Activated CD8-positive, alpha-beta T cell treated with anti-CD3 and anti-CD28 coated beads for 36 hours (primary cell): Measurements from ENCODE around the gene P2RX4. TPM values are rescaled to one million over a fixed set of nuclear protein-coding genes. Genes with fewer than 3 reads are reported as not detected.

ENCODE experiments used
- ATAC-seq: fragments of 200-7000 bp; cut with Tn5 transposase; one replicate; pipeline ENCODE4 v1.10.0; 2021; ENCODE audit warnings: mild to moderate bottlenecking, moderate library complexity
- CTCF ChIA-PET: fragments of 350-600 bp; sonication (Branson Sonifier 250); formaldehyde crosslinking; loops from one replicate; lab custom pipeline; 2021; ENCODE audit warnings: antibody characterized with exemption; lab: Charles Lee
- POLR2A ChIA-PET: fragments of 350-600 bp; sonication (Branson Sonifier 250); formaldehyde crosslinking; loops from one replicate; lab custom pipeline; 2021; ENCODE audit warnings: antibody characterized with exemption; lab: Charles Lee
- DNase-seq: peaks from one replicate; pipeline ENCODE4 v3.0.0-alpha.2; 2020
- H3K27ac Mint-ChIP-seq: one replicate; pipeline ENCODE4 v1.8.0; 2021; ENCODE audit warnings: mild to moderate bottlenecking, mixed read lengths
- H3K27me3 Mint-ChIP-seq: one replicate; pipeline ENCODE4 v1.8.0; 2021; ENCODE audit warnings: mixed read lengths
- H3K36me3 Mint-ChIP-seq: one replicate; pipeline ENCODE4 v1.8.0; 2021; ENCODE audit warnings: low read depth, mixed read lengths
- H3K4me1 Mint-ChIP-seq: one replicate; pipeline ENCODE4 v1.8.0; 2021; ENCODE audit warnings: low read depth, mixed read lengths
- H3K4me3 Mint-ChIP-seq: one replicate; pipeline ENCODE4 v1.8.0; 2021; ENCODE audit warnings: mild to moderate bottlenecking, moderate library complexity, mixed read lengths
- H3K9me3 Mint-ChIP-seq: one replicate; pipeline ENCODE4 v1.8.0; 2021; ENCODE audit warnings: mixed read lengths
- CTCF ChIP-seq: fragments of 200-600 bp; IDR thresholded peaks from one replicate; pipeline ENCODE4 v1.8.0; 2022; ENCODE audit warnings: antibody characterized with exemption, mild to moderate bottlenecking
- intact Hi-C: fragments of 100-400 bp; cut with micrococcal nuclease; formaldehyde crosslinking; loops from one replicate; pipeline ENCODE4 v1.10.0; 2022
- total RNA-seq, 2 experiments: library from RNA; stranded (reverse); gene quantifications; one replicate each; pipeline ENCODE4 v1.2.3, GENCODE V29; 2021

Gene P2RX4
- total RNA-seq, 2 experiments from 2014 or later = 12.2 to 15.1 TPM

GRCh38 chr12:121259074-121259473 is 49.1 kb downstream of the P2RX4 start:
- Mint-ChIP-seq H3K4me1 (no peaks in the 10 kb centered on the region), H3K27ac (no peak overlapping the region), H3K27me3 (no peaks in the 10 kb centered on the region), H3K4me3 (no peak overlapping the region), H3K36me3 (peaks cover 52% of the 10 kb centered on the region), H3K9me3 (no peaks in the 10 kb centered on the region)
- DNase-seq (no peak), ATAC-seq (no peak)
- CTCF ChIA-PET = interaction anchor here (1.5 kb wide), 1 partner anchor 184 kb away, joined by 3 read pairs; no protein-coding TSS in a partner anchor
- intact Hi-C loops = no loop called here
- no peak for TF ChIP-seq CTCF
- POLR2A ChIA-PET = no interaction called here

- no peak for DNase-seq
- ATAC-seq = no peak
- H3K4me1 Mint-ChIP-seq = no peaks in the 10 kb centered on the region
- H3K9me3 Mint-ChIP-seq = no peaks in the 10 kb centered on the region
- CTCF ChIA-PET = interaction anchor here (1.5 kb wide), 1 partner anchor 183 kb away, joined by 3 read pairs; no protein-coding TSS in a partner anchor
- intact Hi-C loops = no loop called here
- no peak overlapping the region for H3K4me3 Mint-ChIP-seq
- H3K27me3 Mint-ChIP-seq = no peaks in the 10 kb centered on the region
- no peak overlapping the region for H3K27ac Mint-ChIP-seq
- H3K36me3 Mint-ChIP-seq = peaks cover 49% of the 10 kb centered on the region
- POLR2A ChIA-PET = no interaction called here
- TF ChIP-seq CTCF = no peak
Observed at GRCh38 chr12:121260091-121260490, 50.2 kb downstream of the P2RX4 start.

- DNase-seq = no peak
- H3K9me3 Mint-ChIP-seq = no peaks in the 10 kb centered on the region
- H3K4me3 Mint-ChIP-seq = no peak overlapping the region
- ChIA-PET CTCF (no interaction called here), POLR2A (interaction anchor here (0.6 kb wide), 1 partner anchor 91 kb away, joined by 4 read pairs; the partner anchor contains the start of gene ANAPC5)
- TF ChIP-seq CTCF = no peak
- no peak overlapping the region for H3K27ac Mint-ChIP-seq
- intact Hi-C loops = no loop called here
- H3K4me1 Mint-ChIP-seq = no peaks in the 10 kb centered on the region
- no peak for ATAC-seq
- no peaks in the 10 kb centered on the region for H3K27me3 Mint-ChIP-seq
- peaks cover 46% of the 10 kb centered on the region for H3K36me3 Mint-ChIP-seq
Observed at GRCh38 chr12:121261398-121261797, 51.5 kb downstream of the P2RX4 start.

- intact Hi-C loops = no loop called here
- Mint-ChIP-seq H3K27ac (no peak overlapping the region), H3K36me3 (peaks cover 44% of the 10 kb centered on the region), H3K4me3 (no peak overlapping the region), H3K9me3 (no peaks in the 10 kb centered on the region), H3K4me1 (no peaks in the 10 kb centered on the region), H3K27me3 (no peaks in the 10 kb centered on the region)
- ATAC-seq (no peak), DNase-seq (no peak)
- TF ChIP-seq CTCF = no peak
- CTCF ChIA-PET = interaction anchor here (0.9 kb wide), 1 partner anchor 180 kb away, joined by 3 read pairs; no protein-coding TSS in a partner anchor
- POLR2A ChIA-PET = no interaction called here
Observed at GRCh38 chr12:121263206-121263935, 53.4 kb downstream of the P2RX4 start.

DNA sequence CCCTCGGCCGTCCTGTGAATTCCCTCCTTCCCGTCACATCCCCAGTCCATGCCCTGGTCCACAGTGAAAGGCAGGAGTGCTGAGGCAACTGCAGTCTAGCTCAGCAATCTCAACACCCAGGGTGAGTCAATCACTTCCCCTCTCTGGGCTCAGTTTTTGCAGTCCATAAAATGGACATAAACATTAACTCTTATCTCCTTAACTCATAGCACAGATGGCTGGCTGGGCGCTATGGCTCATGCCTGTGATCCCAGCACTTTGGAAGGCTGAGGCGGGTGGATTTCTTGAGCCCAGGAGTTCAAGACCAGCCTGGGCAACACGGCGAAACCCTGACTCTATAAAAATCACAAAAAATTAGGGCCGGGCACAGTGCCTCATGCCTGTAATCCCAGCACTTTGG is 54.2 kb downstream of the P2RX4 start:
- H3K4me1 Mint-ChIP-seq = no peaks in the 10 kb centered on the region

More for the DNA sequence above, 54.2 kb downstream of the P2RX4 start:
- intact Hi-C loops = no loop called here
- CTCF ChIA-PET = interaction anchor here (0.9 kb wide), 1 partner anchor 179 kb away, joined by 3 read pairs; no protein-coding TSS in a partner anchor
- Mint-ChIP-seq H3K9me3 (no peaks in the 10 kb centered on the region), H3K27me3 (no peaks in the 10 kb centered on the region), H3K4me3 (no peak overlapping the region), H3K36me3 (peaks cover 44% of the 10 kb centered on the region), H3K27ac (no peak overlapping the region)
- POLR2A ChIA-PET = no interaction called here
- DNase-seq = no peak
- no peak for TF ChIP-seq CTCF
- ATAC-seq = no peak
